ENCODE results near the gene OR2A25. TPM values are rescaled to one million over a fixed set of nuclear protein-coding genes. Genes with fewer than 3 reads are reported as not detected.

OR2A25 gene
- total RNA-seq, 5 donors from 2014 or later (not counting 1 experiment from before 2014, with no cell fraction given) = not detected

- no peaks in the 10 kb centered on the region for H3K4me1 ChIP-seq (ENCODE audit: control insufficient read depth in 1 of 2, extremely low read depth in 1 of 2, insufficient read depth in 2 of 2, low read length in 2 of 2)
- DNase-seq (no peak), ATAC-seq (replicated peaks in 1 of 4) (no peak)
- Mint-ChIP-seq H3K27me3 (peaks cover 6 to 19% of the 10 kb centered on the region in 2 donors), H3K27ac (no peak overlapping the region), H3K4me1 (no peaks in the 10 kb centered on the region), H3K36me3 (no peaks in the 10 kb centered on the region), H3K9me3 (no peaks in the 10 kb centered on the region), H3K4me3 (no peak overlapping the region)
- H3K27me3 ChIP-seq (replicated peaks in 1 of 2; ENCODE audit: control insufficient read depth in 2 of 2, extremely low read depth in 1 of 2, insufficient read depth in 2 of 2, low read length in 1 of 2) = no peaks in the 10 kb centered on the region
- no peak overlapping the region for H3K4me3 ChIP-seq (ENCODE audit: control insufficient read depth in 1 of 2, extremely low read depth in 1 of 2, low read length in 1 of 2)
- 81% methylated on average over 3 of the region's 5 CpGs for WGBS (ENCODE audit: insufficient coverage)
- H3K36me3 ChIP-seq (ENCODE audit: control insufficient read depth in 2 of 2, extremely low read depth in 1 of 2, insufficient read depth in 1 of 2, low read length in 1 of 2) = no peaks in the 10 kb centered on the region
- ChIA-PET POLR2A (no interaction called here), CTCF (no interaction called here)
- no peaks in the 10 kb centered on the region for H3K9me3 ChIP-seq
- H3K27ac ChIP-seq (ENCODE audit: low read length) = no peak overlapping the region
Observed at GRCh38 chr7:144110272-144110671, 40.7 kb downstream of the OR2A25 start.

- POLR2A ChIA-PET = no interaction called here
Observed at GRCh38 chr7:144113651-144114050, 44.0 kb downstream of the OR2A25 start.

GRCh38 chr7:144118341-144118740, 48.7 kb downstream of the OR2A25 start:
- WGBS (ENCODE audit: insufficient coverage) = 55% methylated on average over 3 of the region's 8 CpGs
- H3K27ac Mint-ChIP-seq = no peak overlapping the region
- ChIA-PET POLR2A (no interaction called here), CTCF (no interaction called here)
- Histone ChIP-seq H3K9me3 (no peaks in the 10 kb centered on the region), H3K4me3 (ENCODE audit: control insufficient read depth in 1 of 2, extremely low read depth in 1 of 2, low read length in 1 of 2) (no peak overlapping the region), H3K27ac (ENCODE audit: low read length) (no peak overlapping the region), H3K36me3 (ENCODE audit: control insufficient read depth in 2 of 2, extremely low read depth in 1 of 2, insufficient read depth in 1 of 2, low read length in 1 of 2) (no peaks in the 10 kb centered on the region), H3K27me3 (replicated peaks in 1 of 2; ENCODE audit: control insufficient read depth in 2 of 2, extremely low read depth in 1 of 2, insufficient read depth in 2 of 2, low read length in 1 of 2) (peaks cover 0 to 7% of the 10 kb centered on the region in 2 experiments), H3K4me1 (ENCODE audit: control insufficient read depth in 1 of 2, extremely low read depth in 1 of 2, insufficient read depth in 2 of 2, low read length in 2 of 2) (no peaks in the 10 kb centered on the region)
- H3K4me1 Mint-ChIP-seq = no peaks in the 10 kb centered on the region
- no peak for DNase-seq
- no peak for ATAC-seq (replicated peaks in 1 of 4)
- H3K36me3 Mint-ChIP-seq = no peaks in the 10 kb centered on the region
- peaks cover 8 to 12% of the 10 kb centered on the region in 2 donors for H3K27me3 Mint-ChIP-seq
- no peaks in the 10 kb centered on the region for H3K9me3 Mint-ChIP-seq
- H3K4me3 Mint-ChIP-seq = no peak overlapping the region

More at GRCh38 chr7:144113651-144114050, 44.0 kb downstream of the OR2A25 start:
- WGBS (ENCODE audit: insufficient coverage) = no CpG with 5 or more reads among the region's 1 CpG
- no peak for ATAC-seq (replicated peaks in 1 of 4)
- Mint-ChIP-seq H3K9me3 (no peaks in the 10 kb centered on the region), H3K4me1 (no peaks in the 10 kb centered on the region), H3K27me3 (peaks cover 8 to 17% of the 10 kb centered on the region in 2 donors), H3K36me3 (no peaks in the 10 kb centered on the region), H3K27ac (no peak overlapping the region), H3K4me3 (no peak overlapping the region)
- CTCF ChIA-PET = interaction anchor here in 1 of 2 donors (1.2 kb wide), 1 partner anchor 14 kb away, joined by 4 read pairs; no protein-coding TSS in a partner anchor
- H3K27ac ChIP-seq (ENCODE audit: low read length) = no peak overlapping the region
- no peaks in the 10 kb centered on the region for H3K36me3 ChIP-seq (ENCODE audit: control insufficient read depth in 2 of 2, extremely low read depth in 1 of 2, insufficient read depth in 1 of 2, low read length in 1 of 2)
- H3K4me1 ChIP-seq (ENCODE audit: control insufficient read depth in 1 of 2, extremely low read depth in 1 of 2, insufficient read depth in 2 of 2, low read length in 2 of 2) = no peaks in the 10 kb centered on the region
- H3K4me3 ChIP-seq (ENCODE audit: control insufficient read depth in 1 of 2, extremely low read depth in 1 of 2, low read length in 1 of 2) = no peak overlapping the region
- H3K9me3 ChIP-seq = no peaks in the 10 kb centered on the region
- peaks cover 0 to 5% of the 10 kb centered on the region in 2 experiments for H3K27me3 ChIP-seq (replicated peaks in 1 of 2; ENCODE audit: control insufficient read depth in 2 of 2, extremely low read depth in 1 of 2, insufficient read depth in 2 of 2, low read length in 1 of 2)
- DNase-seq = no peak

- no peak for ATAC-seq (replicated peaks in 1 of 4)
- Histone ChIP-seq H3K4me3 (ENCODE audit: control insufficient read depth in 1 of 2, extremely low read depth in 1 of 2, low read length in 1 of 2) (no peak within 1 kb of the TSS), H3K27me3 (replicated peaks in 1 of 2; ENCODE audit: control insufficient read depth in 2 of 2, extremely low read depth in 1 of 2, insufficient read depth in 2 of 2, low read length in 1 of 2) (peaks cover 0 to 7% of the 10 kb centered on the region in 2 experiments), H3K9me3 (no peaks in the 10 kb centered on the region), H3K36me3 (ENCODE audit: control insufficient read depth in 2 of 2, extremely low read depth in 1 of 2, insufficient read depth in 1 of 2, low read length in 1 of 2) (no peaks in the 10 kb centered on the region), H3K27ac (ENCODE audit: low read length) (no peak within 1 kb of the TSS), H3K4me1 (ENCODE audit: control insufficient read depth in 1 of 2, extremely low read depth in 1 of 2, insufficient read depth in 2 of 2, low read length in 2 of 2) (no peaks in the 10 kb centered on the region)
- POLR2A ChIA-PET = no interaction called here
- Mint-ChIP-seq H3K27me3 (peaks cover 3 to 12% of the 10 kb centered on the region in 2 donors), H3K36me3 (no peaks in the 10 kb centered on the region), H3K27ac (no peak within 1 kb of the TSS), H3K9me3 (no peaks in the 10 kb centered on the region), H3K4me1 (no peaks in the 10 kb centered on the region), H3K4me3 (no peak within 1 kb of the TSS)
- no CpG with 5 or more reads among the region's 1 CpG for WGBS (ENCODE audit: insufficient coverage)
- DNase-seq = no peak
- CTCF ChIA-PET = no interaction called here
Observed at GRCh38 chr7:144122876-144123275, 53.3 kb downstream of the OR2A25 start, which contains the start of gene OR2A14. OR2A14 (plus strand) TSS chr7:144123176; CDS start chr7:144129113, 5,937 bp downstream.

Other genes with a start within 250 kb of the OR2A25 start
- gene TCAF1, start 167.6 kb upstream of the OR2A25 start, total RNA-seq = 10 to 100 TPM; 12.9 to 15.0 (median 13.5) TPM
- not detected for gene OR2F2, start 134.6 kb upstream of the OR2A25 start, total RNA-seq
- not detected for gene OR2F1, start 115.0 kb upstream of the OR2A25 start, total RNA-seq
- gene OR6B1, start 69.5 kb upstream of the OR2A25 start, total RNA-seq = not detected
- not detected for gene OR2A5, start 20.9 kb upstream of the OR2A25 start, total RNA-seq
- not detected for gene OR2A12, start 16.5 kb downstream of the OR2A25 start, total RNA-seq
- gene OR2A2, start 39.8 kb downstream of the OR2A25 start, total RNA-seq = not detected
- not detected for gene OR2A14, start 53.4 kb downstream of the OR2A25 start, total RNA-seq
- 1 to 10 TPM in 3 of 5 donors, under 1 TPM in 2; 0.41 to 2.2 (median 1.0) TPM for gene CTAGE4, start 113.7 kb downstream of the OR2A25 start, total RNA-seq
- 1 to 10 TPM in 4 of 5 donors, under 1 TPM in 1; 0.98 to 2.5 (median 1.7) TPM for gene ARHGEF35, start 126.0 kb downstream of the OR2A25 start, total RNA-seq
- gene OR2A42, start 169.8 kb downstream of the OR2A25 start, total RNA-seq = under 1 TPM in 2 of 5 donors, not detected in 3; 0.09 to 0.13 TPM
- 1 to 10 TPM; 1.5 to 5.6 (median 2.5) TPM for gene OR2A7, start 195.0 kb downstream of the OR2A25 start, total RNA-seq
- 1 to 10 TPM in 1 of 5 donors, under 1 TPM in 1, not detected in 3; 0.66 to 1.2 TPM for gene CTAGE8, start 199.5 kb downstream of the OR2A25 start, total RNA-seq
- gene OR2A1, start 242.6 kb downstream of the OR2A25 start, total RNA-seq = not detected

All from T-cell (primary cell).